Measurements from ENCODE around the gene PAIP2. TPM values are rescaled to one million over a fixed set of nuclear protein-coding genes. Genes with fewer than 3 reads are reported as not detected.

Gene PAIP2
- total RNA-seq, 1 donor from 2014 or later, result 70.0 TPM

DNA sequence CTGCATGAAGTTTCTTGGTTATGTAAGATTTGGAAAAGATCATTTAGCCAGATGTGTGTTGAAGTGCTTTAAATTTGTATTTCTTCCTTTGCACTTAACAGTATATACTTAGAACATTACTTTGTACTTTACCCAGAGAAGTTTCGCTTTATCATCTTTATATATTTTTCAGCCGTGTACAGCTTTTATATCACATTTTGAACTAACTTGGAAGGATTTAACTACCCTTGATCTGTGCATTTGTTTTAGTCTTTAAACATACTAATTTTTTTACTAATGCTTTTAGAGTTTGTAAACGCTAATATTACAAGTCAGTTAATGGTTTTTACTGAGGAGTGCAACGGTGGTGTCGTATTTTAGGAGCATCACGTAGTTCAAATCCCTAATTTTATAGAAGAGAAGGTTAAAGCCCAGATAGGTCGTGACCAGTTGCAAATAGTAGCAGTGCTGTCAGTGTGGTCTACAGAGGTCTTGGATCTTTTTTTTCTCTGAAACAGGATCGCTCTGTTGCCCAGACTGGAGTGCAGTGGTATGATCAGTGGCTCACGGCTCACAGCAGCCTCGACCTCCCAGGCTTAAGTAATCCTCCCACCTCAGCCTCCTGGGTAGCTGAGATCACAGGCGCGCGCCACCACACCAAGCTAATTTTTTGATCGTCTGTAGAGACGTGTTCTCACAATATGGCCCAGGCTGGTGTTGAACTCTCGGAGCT, 46.2 kb upstream of the PAIP2 start:
- intact Hi-C loops (cut with DNase I), result no loop called here
- Histone ChIP-seq H3K27ac (peak overlapping the region; percentile 99), H3K4me3 (peak overlapping the region; percentile 75), H3K27me3 (no peaks in the 10 kb centered on the region), H3K4me1 (peaks cover 52% of the 10 kb centered on the region), H3K9me3 (no peaks in the 10 kb centered on the region), H3K36me3 (no peaks in the 10 kb centered on the region)
- DNase-seq (no peak), ATAC-seq (no peak)
- TF ChIP-seq, protein P1, sequence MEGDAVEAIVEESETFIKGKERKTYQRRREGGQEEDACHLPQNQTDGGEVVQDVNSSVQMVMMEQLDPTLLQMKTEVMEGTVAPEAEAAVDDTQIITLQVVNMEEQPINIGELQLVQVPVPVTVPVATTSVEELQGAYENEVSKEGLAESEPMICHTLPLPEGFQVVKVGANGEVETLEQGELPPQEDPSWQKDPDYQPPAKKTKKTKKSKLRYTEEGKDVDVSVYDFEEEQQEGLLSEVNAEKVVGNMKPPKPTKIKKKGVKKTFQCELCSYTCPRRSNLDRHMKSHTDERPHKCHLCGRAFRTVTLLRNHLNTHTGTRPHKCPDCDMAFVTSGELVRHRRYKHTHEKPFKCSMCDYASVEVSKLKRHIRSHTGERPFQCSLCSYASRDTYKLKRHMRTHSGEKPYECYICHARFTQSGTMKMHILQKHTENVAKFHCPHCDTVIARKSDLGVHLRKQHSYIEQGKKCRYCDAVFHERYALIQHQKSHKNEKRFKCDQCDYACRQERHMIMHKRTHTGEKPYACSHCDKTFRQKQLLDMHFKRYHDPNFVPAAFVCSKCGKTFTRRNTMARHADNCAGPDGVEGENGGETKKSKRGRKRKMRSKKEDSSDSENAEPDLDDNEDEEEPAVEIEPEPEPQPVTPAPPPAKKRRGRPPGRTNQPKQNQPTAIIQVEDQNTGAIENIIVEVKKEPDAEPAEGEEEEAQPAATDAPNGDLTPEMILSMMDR (IDR thresholded peaks at IDR 0.05), result no peak

DNA sequence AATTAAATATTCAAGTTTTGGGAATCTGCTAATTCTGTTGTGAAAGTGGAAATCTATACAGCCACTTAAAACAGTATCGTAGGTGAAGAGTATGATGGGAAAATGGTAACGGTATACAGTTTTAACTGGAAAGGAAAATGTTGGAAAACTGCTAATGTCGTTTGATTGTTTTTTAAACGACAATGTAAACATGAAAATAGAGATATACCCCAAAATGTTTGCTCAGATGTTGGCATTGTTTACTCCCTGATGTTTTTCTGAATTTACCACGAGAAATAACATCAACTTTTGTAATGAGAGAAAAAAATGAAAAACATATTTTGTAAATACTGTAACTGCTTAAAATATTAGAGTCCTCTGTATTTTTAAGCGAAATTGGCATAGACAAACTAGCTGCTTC, 45.5 kb upstream of the PAIP2 start:
- Histone ChIP-seq H3K27ac (no peak overlapping the region), H3K4me3 (peak overlapping the region; percentile 75), H3K9me3 (no peaks in the 10 kb centered on the region), H3K27me3 (no peaks in the 10 kb centered on the region), H3K4me1 (peaks cover 57% of the 10 kb centered on the region), H3K36me3 (no peaks in the 10 kb centered on the region)
- ATAC-seq (no peak), DNase-seq (no peak)
- intact Hi-C loops (cut with DNase I), result no loop called here
- TF ChIP-seq, protein P1 (IDR thresholded peaks at IDR 0.05), result no peak

- Histone ChIP-seq H3K9me3 (no peaks in the 10 kb centered on the region), H3K4me1 (peaks cover 62% of the 10 kb centered on the region), H3K27ac (no peak overlapping the region), H3K27me3 (no peaks in the 10 kb centered on the region), H3K4me3 (no peak overlapping the region), H3K36me3 (no peaks in the 10 kb centered on the region)
- DNase-seq (no peak), ATAC-seq (no peak)
- intact Hi-C loops (cut with DNase I), result no loop called here
- TF ChIP-seq, protein P1 (IDR thresholded peaks at IDR 0.05), result no peak
Observed at GRCh38 chr5:139296862-139297326, 44.8 kb upstream of the PAIP2 start.

GRCh38 chr5:139297439-139298133, 44.1 kb upstream of the PAIP2 start:
- ATAC-seq (no peak), DNase-seq (no peak)
- no peaks in the 10 kb centered on the region for H3K27me3 ChIP-seq
- H3K4me1 ChIP-seq, result peaks cover 68% of the 10 kb centered on the region
- no peaks in the 10 kb centered on the region for H3K9me3 ChIP-seq
- TF ChIP-seq, protein P1 (IDR thresholded peaks at IDR 0.05), result no peak
- intact Hi-C loops (cut with DNase I), result no loop called here
- H3K4me3 ChIP-seq, result no peak overlapping the region
- H3K36me3 ChIP-seq, result no peaks in the 10 kb centered on the region
- H3K27ac ChIP-seq, result no peak overlapping the region

GRCh38 chr5:139298242-139298641, 43.4 kb upstream of the PAIP2 start:
- ATAC-seq, result no peak
- no peak overlapping the region for H3K27ac ChIP-seq
- no peak for DNase-seq

More at GRCh38 chr5:139298242-139298641, 43.4 kb upstream of the PAIP2 start:
- no peaks in the 10 kb centered on the region for H3K27me3 ChIP-seq
- H3K4me3 ChIP-seq, result no peak overlapping the region
- TF ChIP-seq, protein P1 (IDR thresholded peaks at IDR 0.05), result no peak
- H3K36me3 ChIP-seq, result no peaks in the 10 kb centered on the region
- H3K9me3 ChIP-seq, result no peaks in the 10 kb centered on the region
- intact Hi-C loops (cut with DNase I), result no loop called here
- peaks cover 74% of the 10 kb centered on the region for H3K4me1 ChIP-seq

Data from upper lobe of right lung (tissue), 1 donor.